Stimulated activated CD4-positive, alpha-beta T cell treated with anti-CD3 and anti-CD28 coated beads, Interleukin-12 subunit alpha, Interleukin-12 subunit beta, amount 100 ng/mL, for 24 hours (primary cell): ENCODE data around the gene NFIB.

Experiments
- DNase-seq, 2 experiments: peaks; one replicate each; pipeline ENCODE4 v3.0.0-alpha.2; 2020; ENCODE audit warnings: low read depth in 2 of 2

Gene NFIB

GRCh38 chr9:14155237-14155636 is 158.7 kb downstream of the NFIB start:
- no peak for DNase-seq

- no peak for DNase-seq
Measured at GRCh38 chr9:14153310-14153720, 160.6 kb downstream of the NFIB start.

GRCh38 chr9:14151451-14151850 is 162.5 kb downstream of the NFIB start:
- DNase-seq, result no peak

GRCh38 chr9:14148501-14149103 is 165.3 kb downstream of the NFIB start:
- no peak for DNase-seq

GRCh38 chr9:14147738-14148137 is 166.2 kb downstream of the NFIB start:
- no peak for DNase-seq

GRCh38 chr9:14146201-14146874 is 167.6 kb downstream of the NFIB start:
- DNase-seq, result no peak

GRCh38 chr9:14144215-14144614 is 169.7 kb downstream of the NFIB start:
- no peak for DNase-seq

- DNase-seq, result no peak
Measured at GRCh38 chr9:14141699-14142098, 172.2 kb downstream of the NFIB start.

- DNase-seq, result no peak
Measured at GRCh38 chr9:14140096-14140697, 173.7 kb downstream of the NFIB start.

GRCh38 chr9:14139287-14139686 is 174.7 kb downstream of the NFIB start:
- DNase-seq, result no peak

- DNase-seq, result no peak
Measured at GRCh38 chr9:14136646-14137370, 177.1 kb downstream of the NFIB start.

GRCh38 chr9:14136047-14136635 is 177.8 kb downstream of the NFIB start:
- no peak for DNase-seq

- DNase-seq, result no peak
Measured at GRCh38 chr9:14135421-14135820, 178.5 kb downstream of the NFIB start.

- DNase-seq, result no peak
Measured at GRCh38 chr9:14133394-14133793, 180.5 kb downstream of the NFIB start.

- no peak for DNase-seq
Measured at GRCh38 chr9:14132775-14133174, 181.2 kb downstream of the NFIB start.

- DNase-seq, result no peak
Measured at GRCh38 chr9:14131356-14132088, 182.4 kb downstream of the NFIB start.

GRCh38 chr9:14127656-14128055 is 186.3 kb downstream of the NFIB start:
- DNase-seq, result no peak

- DNase-seq, result no peak
Measured at GRCh38 chr9:14119694-14120514, 194.0 kb downstream of the NFIB start.

GRCh38 chr9:14112226-14112625 is 201.7 kb downstream of the NFIB start:
- no peak for DNase-seq

- no peak for DNase-seq
Measured at GRCh38 chr9:14111696-14112095, 202.2 kb downstream of the NFIB start.

GRCh38 chr9:14107977-14108376 is 206.0 kb downstream of the NFIB start:
- no peak for DNase-seq
